Measurements from ENCODE around the gene SLC16A7.

Gene SLC16A7

DNA sequence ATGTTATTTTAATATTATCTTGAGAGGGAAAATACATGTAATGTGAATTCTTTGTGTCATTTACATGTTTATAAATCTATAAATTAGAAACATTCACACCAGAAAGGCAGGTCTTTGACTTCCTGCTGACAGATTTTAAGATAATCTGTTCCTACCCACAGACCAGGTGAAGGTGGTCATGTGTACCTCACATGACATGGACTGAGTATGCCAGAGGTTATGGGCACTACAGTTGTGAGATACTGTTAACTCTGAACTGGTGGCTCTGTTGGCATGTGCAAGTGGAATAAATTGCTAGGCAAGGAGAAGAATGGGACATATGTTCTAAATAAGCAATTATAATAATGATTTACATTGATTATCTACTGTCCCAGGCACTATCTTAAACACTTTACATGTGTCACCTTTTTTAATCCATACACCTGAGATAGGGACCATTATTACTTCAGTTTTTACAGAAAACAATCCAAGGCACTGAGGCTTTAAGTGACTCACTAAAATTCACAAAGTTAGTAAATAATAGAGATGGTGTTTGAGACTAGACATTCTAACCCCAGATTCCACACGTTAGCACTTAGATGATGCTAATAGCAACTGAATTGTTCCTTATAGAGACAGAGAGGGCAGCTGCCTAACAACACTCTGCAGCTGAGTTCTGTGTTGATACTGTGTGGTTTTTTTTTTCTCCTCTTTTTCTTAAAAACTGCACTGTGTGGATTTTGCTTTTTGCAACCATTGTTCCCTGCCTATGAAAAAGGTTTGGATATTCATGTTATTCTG, 23.8 kb downstream of the SLC16A7 start:
- TF ChIP-seq, protein P1, sequence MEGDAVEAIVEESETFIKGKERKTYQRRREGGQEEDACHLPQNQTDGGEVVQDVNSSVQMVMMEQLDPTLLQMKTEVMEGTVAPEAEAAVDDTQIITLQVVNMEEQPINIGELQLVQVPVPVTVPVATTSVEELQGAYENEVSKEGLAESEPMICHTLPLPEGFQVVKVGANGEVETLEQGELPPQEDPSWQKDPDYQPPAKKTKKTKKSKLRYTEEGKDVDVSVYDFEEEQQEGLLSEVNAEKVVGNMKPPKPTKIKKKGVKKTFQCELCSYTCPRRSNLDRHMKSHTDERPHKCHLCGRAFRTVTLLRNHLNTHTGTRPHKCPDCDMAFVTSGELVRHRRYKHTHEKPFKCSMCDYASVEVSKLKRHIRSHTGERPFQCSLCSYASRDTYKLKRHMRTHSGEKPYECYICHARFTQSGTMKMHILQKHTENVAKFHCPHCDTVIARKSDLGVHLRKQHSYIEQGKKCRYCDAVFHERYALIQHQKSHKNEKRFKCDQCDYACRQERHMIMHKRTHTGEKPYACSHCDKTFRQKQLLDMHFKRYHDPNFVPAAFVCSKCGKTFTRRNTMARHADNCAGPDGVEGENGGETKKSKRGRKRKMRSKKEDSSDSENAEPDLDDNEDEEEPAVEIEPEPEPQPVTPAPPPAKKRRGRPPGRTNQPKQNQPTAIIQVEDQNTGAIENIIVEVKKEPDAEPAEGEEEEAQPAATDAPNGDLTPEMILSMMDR (IDR thresholded peaks at IDR 0.05; ENCODE audit: borderline replicate concordance, control extremely low read depth, extremely low read depth, insufficient read depth, missing control alignments), result no peak
- in situ Hi-C loops (cut with MboI; ENCODE audit: low sequenced_read_pairs, unreplicated experiment), result no loop called here

DNA sequence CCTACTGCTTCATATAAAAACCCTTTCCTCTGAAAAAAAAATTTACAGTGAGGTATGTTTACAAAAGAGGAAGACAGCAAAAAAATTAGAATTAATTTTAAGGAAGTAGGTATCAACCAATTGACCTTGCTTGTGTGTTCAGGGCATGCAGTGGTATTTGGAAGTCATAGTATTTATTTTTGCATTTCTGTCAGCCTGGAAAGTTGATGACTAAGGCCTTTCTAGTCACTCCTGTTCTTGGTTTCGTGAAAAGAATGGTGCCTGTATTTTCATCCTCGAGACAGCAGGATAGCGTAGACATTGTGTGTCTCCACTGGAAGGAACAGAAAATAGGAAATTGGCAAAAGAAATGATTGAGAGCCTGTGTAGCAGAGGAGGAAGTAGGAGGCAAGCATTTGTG, 24.5 kb downstream of the SLC16A7 start:
- no peak for DNase-seq (ENCODE audit: low spot score)
- in situ Hi-C loops (cut with MboI; ENCODE audit: low sequenced_read_pairs, unreplicated experiment), result no loop called here
- TF ChIP-seq, protein P1 (IDR thresholded peaks at IDR 0.05; ENCODE audit: borderline replicate concordance, control extremely low read depth, extremely low read depth, insufficient read depth, missing control alignments), result no peak

More for the DNA sequence above, 23.8 kb downstream of the SLC16A7 start:
- no peak for DNase-seq (ENCODE audit: low spot score)

DNA sequence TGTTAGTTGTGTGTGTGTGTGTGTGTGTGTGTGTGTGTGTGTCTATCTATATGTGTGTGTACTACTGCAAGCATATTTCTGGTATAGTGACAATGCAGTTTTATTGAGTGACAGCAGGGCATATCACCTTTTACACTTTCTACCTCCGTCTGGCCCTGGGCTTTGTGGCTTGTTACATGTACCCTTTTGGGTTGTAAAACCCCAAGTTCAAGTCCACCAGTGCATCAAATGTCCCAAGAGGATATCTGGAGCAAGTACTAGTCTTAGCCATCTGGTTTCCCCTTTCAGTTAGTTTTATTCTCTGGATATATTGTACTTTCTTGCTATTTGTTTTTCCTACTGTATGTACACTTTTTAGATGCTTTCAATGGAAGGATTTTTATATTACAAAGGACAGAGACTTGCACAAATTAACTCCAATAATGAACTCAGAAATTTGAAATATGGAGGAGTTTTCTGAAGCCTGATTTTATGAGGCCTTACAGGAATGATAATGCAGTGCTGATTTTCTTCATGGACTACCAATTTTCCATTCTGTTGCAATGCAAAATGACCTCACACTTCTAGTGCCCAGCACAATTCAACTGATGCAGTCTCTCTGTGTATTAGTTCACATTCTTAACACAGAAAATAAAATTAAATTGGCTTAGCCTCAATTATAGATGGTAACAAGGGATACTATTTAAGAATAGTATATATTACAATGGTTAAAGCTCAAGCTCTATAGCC, 29.1 kb downstream of the SLC16A7 start:
- in situ Hi-C loops (cut with MboI; ENCODE audit: low sequenced_read_pairs, unreplicated experiment), result no loop called here
- TF ChIP-seq, protein P1 (IDR thresholded peaks at IDR 0.05; ENCODE audit: borderline replicate concordance, control extremely low read depth, extremely low read depth, insufficient read depth, missing control alignments), result no peak
- no peak for DNase-seq (ENCODE audit: low spot score)

DNA sequence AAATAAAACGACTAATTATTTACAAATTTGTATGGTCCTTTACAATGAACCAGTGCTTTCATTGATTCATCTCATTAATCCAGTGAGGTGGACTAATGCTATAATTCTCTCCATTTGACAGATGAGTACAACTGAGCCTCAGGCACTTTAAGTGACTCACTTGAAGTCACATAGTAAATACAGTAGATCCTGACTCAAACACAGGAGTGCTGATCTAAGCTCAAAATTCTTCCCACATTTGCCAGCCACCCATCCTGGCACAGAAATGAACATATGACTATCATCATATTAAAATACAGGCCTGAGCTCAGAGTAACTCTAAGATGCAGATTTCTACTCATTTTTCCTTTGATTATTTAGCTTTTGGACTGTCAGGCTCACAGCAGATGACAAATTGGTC, 30.6 kb downstream of the SLC16A7 start:
- in situ Hi-C loops (cut with MboI; ENCODE audit: low sequenced_read_pairs, unreplicated experiment), result no loop called here
- DNase-seq (ENCODE audit: low spot score), result no peak
- TF ChIP-seq, protein P1 (IDR thresholded peaks at IDR 0.05; ENCODE audit: borderline replicate concordance, control extremely low read depth, extremely low read depth, insufficient read depth, missing control alignments), result no peak

DNA sequence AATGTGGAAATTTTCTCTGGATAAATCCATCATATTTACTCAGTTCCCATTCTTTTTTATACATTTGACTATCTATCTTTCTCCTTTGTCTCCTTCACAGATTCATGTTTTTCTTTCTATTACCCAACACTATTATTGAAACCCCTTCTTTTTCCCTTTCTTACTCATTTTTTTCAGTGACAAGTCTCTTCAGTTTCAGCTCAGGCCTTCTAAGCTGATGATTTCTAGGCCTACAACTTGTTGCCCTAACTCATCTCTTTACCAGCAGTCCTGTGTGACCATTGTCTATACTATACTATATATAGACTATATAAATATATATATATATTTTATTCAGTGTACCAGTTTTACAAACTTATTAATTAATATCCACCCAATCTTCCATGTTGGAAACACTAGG, 31.8 kb downstream of the SLC16A7 start:
- DNase-seq (ENCODE audit: low spot score), result no peak
- in situ Hi-C loops (cut with MboI; ENCODE audit: low sequenced_read_pairs, unreplicated experiment), result no loop called here
- TF ChIP-seq, protein P1 (IDR thresholded peaks at IDR 0.05; ENCODE audit: borderline replicate concordance, control extremely low read depth, extremely low read depth, insufficient read depth, missing control alignments), result no peak

DNA sequence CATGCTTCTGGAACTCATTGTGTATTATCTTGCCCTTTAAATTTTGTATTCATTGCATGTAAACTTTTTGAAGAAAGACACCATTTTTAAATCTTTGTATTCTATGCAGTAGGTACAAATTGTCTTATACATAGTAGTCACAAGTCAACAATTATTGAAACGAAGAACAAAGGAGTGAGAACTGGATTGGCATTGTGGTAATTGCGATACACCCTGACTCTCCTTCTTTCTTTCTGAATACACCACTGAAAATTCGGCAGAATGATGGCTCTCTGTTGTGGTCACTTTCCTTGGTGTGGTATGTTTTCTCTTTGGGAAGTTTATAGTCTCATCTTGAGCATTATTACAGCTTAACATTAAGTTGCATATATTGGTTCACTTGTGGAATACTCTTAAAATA, 34.1 kb downstream of the SLC16A7 start:
- TF ChIP-seq, protein P1 (IDR thresholded peaks at IDR 0.05; ENCODE audit: borderline replicate concordance, control extremely low read depth, extremely low read depth, insufficient read depth, missing control alignments), result no peak

More for the DNA sequence above, 34.1 kb downstream of the SLC16A7 start:
- DNase-seq (ENCODE audit: low spot score), result no peak
- in situ Hi-C loops (cut with MboI; ENCODE audit: low sequenced_read_pairs, unreplicated experiment), result no loop called here

All from GM13976 (cell line).